AG04449 (cell line): ENCODE data around the gene LAMB3.

Experiments used
- CTCF ChIA-PET: fragments of 350-600 bp; formaldehyde crosslinking; extraction: SDS; loops from one replicate; lab custom pipeline; 2021; ENCODE audit warnings: antibody characterized with exemption; lab: Yijun Ruan, JAX
- POLR2A ChIA-PET: fragments of 400-600, 350-600 bp; formaldehyde crosslinking; extraction: SDS; loops from one replicate; lab custom pipeline; 2020; ENCODE audit warnings: antibody characterized with exemption, inconsistent platforms; lab: Yijun Ruan, JAX
- DNase-seq: peaks from one replicate; pipeline ENCODE4 v3.0.0-alpha.2; 2010; ENCODE audit warnings: low read depth, low spot score
- H3K4me3 ChIP-seq: 2 replicates; pipeline ENCODE4 v1.5.1; 2011; ENCODE audit warnings: low read depth, mild to moderate bottlenecking, control low read depth, low read length
- TF ChIP-seq, protein P1 (sequence below): IDR thresholded peaks from one replicate; pipeline ENCODE4 v1.5.1; 2011; ENCODE audit warnings: mild to moderate bottlenecking, moderate library complexity, low read length, control low read depth, inconsistent platforms; ENCODE audit not compliant: insufficient read depth; ENCODE audit errors: missing control alignments

LAMB3 gene

DNA sequence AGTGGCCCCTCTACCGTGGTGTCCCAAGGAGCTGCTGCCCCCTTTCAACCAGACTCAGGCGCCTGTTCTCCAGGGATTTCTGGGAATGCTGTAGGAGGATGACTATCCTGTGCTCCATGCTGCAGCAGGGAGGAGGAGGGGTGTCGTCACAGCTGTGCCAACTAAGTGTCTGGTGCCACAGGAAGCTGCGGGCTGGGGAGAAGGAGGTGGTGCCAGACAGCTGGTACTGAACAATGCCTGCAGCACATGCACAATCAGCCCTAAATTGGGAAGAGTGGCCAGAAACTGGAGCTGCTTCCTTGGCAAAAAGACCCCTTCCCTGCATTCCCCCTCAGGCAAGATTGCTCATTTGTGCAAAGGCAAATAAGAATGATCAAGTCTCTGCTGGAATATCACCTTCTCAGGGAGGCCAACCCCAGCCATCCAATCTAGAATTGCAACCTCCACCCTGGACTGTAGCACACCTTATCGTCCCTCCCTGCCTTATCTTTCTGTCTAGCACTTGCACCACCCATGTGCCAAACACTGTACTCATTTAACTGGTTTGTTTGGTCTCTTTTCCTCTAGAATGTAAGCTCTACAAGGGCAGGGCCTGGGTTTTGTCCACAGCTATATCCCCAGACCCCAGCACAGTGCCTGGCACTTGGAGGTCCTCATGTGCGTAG, 33.3 kb downstream of the LAMB3 start:
- no peak overlapping the region for H3K4me3 ChIP-seq
- ChIA-PET CTCF (interaction anchor here (1.0 to 22.9 kb wide), 10 partner anchors 8 to 74 kb away, joined by 3 to 274 read pairs (median 6); no protein-coding TSS in a partner anchor), POLR2A (no interaction called here)
- TF ChIP-seq, protein P1, sequence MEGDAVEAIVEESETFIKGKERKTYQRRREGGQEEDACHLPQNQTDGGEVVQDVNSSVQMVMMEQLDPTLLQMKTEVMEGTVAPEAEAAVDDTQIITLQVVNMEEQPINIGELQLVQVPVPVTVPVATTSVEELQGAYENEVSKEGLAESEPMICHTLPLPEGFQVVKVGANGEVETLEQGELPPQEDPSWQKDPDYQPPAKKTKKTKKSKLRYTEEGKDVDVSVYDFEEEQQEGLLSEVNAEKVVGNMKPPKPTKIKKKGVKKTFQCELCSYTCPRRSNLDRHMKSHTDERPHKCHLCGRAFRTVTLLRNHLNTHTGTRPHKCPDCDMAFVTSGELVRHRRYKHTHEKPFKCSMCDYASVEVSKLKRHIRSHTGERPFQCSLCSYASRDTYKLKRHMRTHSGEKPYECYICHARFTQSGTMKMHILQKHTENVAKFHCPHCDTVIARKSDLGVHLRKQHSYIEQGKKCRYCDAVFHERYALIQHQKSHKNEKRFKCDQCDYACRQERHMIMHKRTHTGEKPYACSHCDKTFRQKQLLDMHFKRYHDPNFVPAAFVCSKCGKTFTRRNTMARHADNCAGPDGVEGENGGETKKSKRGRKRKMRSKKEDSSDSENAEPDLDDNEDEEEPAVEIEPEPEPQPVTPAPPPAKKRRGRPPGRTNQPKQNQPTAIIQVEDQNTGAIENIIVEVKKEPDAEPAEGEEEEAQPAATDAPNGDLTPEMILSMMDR = no peak
- no peak for DNase-seq

DNA sequence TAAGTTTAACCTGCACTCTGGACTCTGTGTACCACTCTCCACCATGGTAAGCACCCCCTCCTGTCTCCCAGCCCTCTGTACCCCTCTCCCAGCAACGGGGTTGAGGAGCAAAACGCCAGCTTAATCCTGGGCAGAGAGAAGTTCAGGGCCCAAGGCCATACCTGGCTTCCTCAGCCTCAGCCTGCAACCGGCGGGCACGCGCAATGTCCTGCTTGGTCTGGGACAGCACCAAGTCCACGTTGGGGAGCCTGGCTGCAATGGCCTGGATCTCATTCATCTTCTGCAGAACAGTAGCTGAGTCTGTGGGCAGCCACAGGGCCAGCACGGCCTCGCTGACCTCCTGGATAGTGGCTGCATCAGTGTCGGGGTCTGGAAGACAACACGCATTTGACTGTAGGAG, 33.9 kb downstream of the LAMB3 start:
- ChIA-PET POLR2A (no interaction called here), CTCF (interaction anchor here (1.6 to 22.9 kb wide), 4 partner anchors 9 to 44 kb away, joined by 6 to 274 read pairs (median 21); no protein-coding TSS in a partner anchor)
- TF ChIP-seq, protein P1 = no peak
- no peak overlapping the region for H3K4me3 ChIP-seq
- DNase-seq = no peak

GRCh38 chr1:209617755-209618154, 34.5 kb downstream of the LAMB3 start:
- no peak overlapping the region for H3K4me3 ChIP-seq
- CTCF ChIA-PET = interaction anchor here (1.2 to 22.9 kb wide), 4 partner anchors 10 to 50 kb away, joined by 4 to 274 read pairs (median 20); no protein-coding TSS in a partner anchor
- DNase-seq = no peak
- POLR2A ChIA-PET = no interaction called here
- TF ChIP-seq, protein P1 = no peak

DNA sequence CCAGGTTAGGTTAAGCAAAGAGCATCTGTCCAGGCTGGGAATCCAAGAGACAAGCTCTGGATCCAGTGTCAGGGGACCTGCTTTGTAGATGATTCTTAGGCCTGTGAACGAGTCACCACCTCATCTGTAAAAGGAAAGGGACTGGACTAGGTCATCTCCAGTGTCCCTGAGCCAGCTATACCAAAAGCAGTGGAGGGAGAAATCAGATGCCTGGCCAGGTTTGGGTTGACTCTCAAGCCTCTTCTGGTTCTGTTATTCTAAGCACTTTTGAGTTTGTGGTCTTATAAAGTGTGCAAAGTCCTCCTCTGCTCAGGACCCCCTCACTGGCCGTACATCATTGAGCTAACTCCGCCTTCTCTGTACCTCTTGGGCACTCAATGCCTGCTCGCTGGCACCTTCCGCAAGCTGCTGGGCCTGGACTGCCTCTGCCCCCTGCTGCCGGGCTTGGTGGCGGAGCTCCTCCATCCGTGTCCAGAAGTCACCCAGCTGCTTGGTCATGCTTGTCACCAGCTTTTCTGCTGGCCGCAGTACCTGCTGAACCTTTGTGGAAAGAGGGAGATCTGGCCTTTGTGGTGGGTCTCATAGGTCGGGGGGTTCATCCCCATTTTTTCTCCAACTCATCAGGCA, 35.1 kb downstream of the LAMB3 start:
- TF ChIP-seq, protein P1 = no peak
- H3K4me3 ChIP-seq = no peak overlapping the region
- POLR2A ChIA-PET = no interaction called here
- CTCF ChIA-PET = interaction anchor here (1.2 to 22.9 kb wide), 3 partner anchors 10 to 50 kb away, joined by 4 to 274 read pairs (median 35); no protein-coding TSS in a partner anchor
- DNase-seq = no peak

DNA sequence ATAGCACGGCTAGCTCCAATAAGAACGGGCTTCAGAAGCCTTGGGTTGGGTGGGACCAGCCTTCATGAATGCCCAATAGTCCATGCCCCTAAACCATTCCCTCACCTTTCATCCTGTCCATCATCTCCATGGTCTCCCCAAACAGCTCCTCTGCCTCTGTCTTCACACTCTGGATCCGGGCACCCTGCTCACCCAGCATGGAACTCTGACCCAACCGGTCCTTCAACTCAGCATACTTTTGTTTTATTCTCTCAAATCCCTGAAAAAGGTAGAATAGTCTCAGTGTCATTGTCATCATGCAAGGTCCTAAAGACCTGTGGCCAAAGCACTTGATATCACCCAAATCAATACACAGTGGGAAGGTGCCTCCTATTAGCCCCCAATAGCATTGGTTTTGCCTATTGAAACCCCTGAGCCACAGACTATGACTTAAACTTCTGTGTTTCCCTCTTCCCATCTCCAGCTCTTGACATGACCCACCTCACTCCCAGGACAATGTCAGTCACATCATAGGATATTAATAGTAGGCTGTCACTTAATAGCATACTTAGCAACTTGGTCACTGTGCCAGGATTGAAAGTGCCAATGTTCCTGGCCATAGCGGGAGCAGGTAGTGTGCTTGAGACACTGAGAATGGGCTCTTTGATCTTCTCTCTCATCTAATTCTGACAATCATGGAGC, 35.7 kb downstream of the LAMB3 start:
- CTCF ChIA-PET = interaction anchor here (1.2 to 22.9 kb wide), 5 partner anchors 11 to 49 kb away, joined by 4 to 274 read pairs (median 5); no protein-coding TSS in a partner anchor

More for the DNA sequence above, 35.7 kb downstream of the LAMB3 start:
- TF ChIP-seq, protein P1 = no peak
- POLR2A ChIA-PET = no interaction called here
- DNase-seq = no peak
- no peak overlapping the region for H3K4me3 ChIP-seq
